ENCODE measurements around the gene ERFL.

Gene ERFL

DNA sequence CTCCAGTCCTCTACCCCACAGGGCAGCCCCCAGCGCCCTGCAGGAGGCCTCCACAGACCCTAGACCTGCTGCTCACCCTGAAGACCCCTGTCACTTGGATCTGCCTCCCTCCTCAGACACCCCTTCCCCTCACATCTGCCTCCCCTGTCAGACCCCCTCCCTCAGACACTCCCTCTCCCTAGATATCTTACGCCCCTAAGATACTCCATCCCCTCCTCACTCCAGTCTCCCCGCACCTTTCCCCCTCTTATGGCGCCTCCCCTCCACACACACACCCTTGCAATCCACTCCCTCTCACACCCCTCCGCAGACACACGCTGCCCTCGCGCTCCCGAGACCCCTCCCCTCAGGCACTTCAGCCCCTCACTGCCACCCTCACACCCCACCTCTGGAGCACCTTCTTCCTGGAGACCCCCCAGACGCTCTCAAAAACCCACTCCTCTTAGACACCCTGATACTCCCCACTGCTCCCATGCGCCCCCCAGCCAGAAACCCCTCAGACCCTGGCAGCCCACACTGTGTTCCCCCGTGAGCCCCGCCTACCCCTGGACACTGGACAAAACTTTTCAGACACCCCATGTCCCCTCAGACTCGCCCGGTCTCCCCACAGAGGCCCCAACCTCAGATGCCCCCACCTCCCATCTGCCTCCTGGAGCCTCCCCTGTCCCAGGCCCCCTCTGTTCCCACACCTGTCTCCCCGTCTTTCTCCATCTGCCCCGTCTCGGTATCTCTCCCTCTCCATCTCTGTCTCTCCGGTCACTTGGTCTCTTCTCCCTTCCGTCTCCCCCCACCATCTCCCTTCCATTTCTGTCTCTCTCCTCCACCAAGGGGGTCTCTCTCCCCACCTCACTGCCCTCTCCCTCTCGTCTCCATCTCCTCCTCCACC lies 14.5 kb downstream of the ERFL start:
- DNase-seq (ENCODE audit: low read depth) = no peak

GRCh38 chr19:41912899-41913537 lies 15.2 kb downstream of the ERFL start:
- DNase-seq (ENCODE audit: low read depth) = no peak

DNA sequence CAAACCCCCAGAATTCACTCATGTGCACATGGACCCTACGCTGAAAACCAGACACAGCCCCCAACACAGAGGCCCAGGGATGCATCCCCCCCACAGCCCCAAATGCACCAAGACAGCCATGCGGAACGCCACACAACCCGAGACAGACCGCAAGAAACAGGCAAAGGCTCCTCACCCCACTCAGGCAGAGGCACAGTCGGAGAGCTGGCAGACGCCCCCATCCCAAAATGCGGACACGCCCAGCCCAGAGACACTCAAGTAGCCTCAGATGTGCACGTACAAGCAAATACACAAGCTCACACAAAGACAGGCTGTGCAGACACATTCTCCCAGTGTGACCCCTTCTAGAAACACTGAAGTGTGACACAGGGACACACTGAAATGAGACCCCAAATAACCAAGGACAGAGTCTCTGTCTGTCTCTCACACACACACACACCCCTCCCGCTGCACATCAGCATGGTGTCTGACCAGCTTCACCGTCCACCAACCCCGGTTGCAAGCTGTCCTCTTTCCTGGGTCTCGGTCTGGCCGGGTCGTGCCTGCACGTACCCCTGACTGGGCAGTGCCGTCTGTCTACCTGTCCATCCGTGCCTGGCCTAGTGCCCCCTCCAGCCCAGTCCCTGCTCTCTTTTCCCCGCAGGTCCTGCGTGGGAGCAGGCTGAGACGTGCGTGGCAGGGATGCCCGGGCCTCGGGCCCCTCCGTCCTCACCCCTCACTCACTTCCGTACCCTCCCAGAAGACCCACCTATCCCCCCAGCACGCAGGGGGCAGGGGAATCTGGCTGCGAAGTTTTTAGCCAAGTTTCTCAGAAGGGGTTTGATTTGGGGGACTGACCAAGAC lies 16.1 kb downstream of the ERFL start:
- no peak for DNase-seq (ENCODE audit: low read depth)

DNA sequence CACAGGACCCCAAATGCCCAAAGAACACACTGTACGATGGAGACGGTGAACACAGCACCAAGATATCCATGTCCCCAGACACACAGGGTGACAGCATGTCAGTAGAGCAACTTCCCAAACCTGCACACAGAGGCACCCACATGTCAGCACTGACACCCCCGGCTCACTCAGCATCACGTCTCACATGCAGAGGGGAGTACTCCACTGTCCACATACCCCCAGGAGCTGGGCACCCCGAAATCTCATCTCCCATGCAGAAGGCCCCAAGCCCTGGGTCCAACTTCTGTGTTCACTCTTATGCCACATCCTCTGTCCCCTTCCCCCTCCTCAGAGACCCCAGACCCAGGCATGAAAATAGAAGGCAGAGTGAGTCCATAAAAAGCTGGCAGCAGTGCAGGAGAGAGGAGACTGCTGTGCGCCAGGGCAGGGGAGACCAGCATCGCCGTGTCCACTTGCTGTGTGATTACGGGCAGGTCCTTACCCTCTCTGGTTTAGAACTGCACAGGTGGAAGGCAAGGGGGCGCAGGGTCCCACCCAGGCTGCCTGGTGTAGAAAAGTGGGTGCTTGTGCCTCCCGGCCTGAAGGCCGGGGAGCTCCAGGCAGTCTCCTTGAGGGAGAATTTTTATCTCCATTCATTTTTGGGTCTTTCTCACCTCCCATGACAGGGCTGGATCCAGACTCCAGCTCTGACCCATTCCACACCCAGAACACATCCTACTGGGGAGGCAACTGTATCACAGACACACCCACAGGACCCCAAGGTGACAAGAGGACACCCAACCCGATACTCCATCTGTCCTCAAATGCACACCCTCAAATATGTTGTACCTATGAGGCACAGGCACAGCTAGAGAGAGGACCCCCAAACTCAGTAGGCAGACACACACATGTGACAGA lies 17.0 kb downstream of the ERFL start:
- DNase-seq (ENCODE audit: low read depth) = no peak

- DNase-seq (ENCODE audit: low read depth) = no peak
These were observed 17.8 kb downstream of the ERFL start for GRCh38 chr19:41910240-41910991.

GRCh38 chr19:41909706-41910105 lies 18.5 kb downstream of the ERFL start:
- no peak for DNase-seq (ENCODE audit: low read depth)

DNA sequence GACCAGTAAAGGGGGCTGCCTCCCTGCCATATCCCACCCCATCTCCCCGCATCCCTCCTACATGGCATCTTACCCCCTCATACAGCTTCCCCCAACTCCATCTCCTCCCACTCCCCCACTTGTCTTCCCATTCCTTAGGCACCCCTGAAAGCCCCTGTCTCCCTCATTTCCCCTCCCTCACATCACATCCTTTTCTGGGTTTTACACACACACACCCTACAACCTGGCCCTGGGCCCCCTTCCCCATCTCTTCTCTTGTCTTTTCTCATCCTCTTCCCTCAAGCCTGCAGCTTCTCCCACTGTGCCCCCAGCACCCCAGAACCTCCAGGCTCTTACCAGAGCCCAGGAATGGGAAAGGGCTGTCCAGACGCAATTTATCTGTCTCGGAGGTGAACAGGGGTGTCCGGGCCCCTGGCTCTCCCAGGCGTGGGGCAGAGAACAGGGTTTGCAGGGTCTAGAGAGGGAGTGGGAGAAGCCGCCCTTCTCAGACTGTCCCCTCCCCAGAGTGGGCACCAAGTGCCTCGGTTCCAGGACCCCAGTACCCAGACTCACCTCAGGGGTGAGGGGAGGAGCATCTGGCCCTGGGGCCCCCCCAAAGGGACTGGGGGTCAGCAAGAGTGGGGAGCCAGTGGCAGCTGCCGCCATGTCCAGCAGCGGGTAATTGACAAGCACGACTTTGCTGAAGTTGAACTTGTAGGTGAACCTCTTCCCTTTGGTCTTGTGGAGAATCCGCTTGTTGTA lies 19.4 kb downstream of the ERFL start:
- no peak for DNase-seq (ENCODE audit: low read depth)

- DNase-seq (ENCODE audit: low read depth) = no peak
These were observed 20.1 kb downstream of the ERFL start for GRCh38 chr19:41907994-41908615.

DNA sequence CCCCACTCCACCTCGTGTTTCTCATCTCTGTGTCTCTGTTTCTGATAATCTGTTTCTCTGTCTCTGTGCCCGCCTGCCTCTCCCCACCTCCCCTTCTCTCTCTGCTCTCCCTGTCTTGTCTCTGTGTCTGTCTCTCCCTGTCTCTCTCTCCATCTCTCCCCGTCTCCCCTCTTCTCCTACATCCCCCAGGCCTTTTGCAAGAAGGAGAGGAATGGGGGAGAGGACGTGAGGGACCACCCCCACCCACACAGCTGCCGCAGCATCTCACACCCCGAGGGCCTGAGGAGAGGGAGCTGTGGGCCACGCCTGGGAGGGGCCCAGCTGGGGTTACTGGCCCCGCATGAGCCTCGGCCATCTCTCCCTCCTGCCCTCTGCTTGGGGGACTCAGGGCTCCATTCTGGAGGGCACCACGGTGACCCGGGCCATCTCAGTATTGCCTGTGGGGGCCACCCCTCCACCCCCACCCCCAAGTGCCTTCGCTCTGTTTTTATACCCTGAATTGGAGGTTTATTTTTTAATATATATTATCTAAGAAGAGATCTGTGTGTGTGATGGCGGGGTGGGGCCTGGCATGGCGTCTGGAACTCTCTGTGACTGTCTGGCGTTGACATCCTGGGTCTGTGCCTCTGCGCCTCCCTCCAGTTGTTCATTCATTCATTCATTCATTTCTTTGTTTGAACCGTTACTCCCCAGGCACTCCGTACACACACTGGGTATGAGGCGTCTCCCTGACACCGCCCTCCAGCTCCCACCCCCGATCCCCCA lies 21.2 kb downstream of the ERFL start:
- no peak for DNase-seq (ENCODE audit: low read depth)

DNA sequence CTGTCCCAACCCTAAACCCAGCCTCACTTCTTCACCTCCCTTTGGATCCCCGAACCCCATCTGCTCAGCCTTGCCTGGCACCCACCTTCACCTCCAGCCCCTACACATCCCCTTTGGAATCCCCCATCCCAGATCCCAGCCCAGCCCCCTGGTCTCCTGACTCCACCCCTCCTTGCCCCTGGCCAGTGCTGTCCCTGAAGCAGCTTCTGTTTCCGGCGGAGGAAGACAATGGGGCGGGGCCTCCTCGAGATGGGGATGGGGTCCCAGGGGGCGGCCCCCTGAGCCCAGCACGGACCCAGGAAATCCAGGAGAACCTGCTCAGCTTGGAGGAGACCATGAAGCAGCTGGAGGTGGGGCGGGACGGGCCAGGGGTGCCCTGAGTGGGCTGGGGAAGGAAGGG lies 22.0 kb downstream of the ERFL start:
- DNase-seq (ENCODE audit: low read depth) = no peak

GRCh38 chr19:41905273-41906002 lies 22.8 kb downstream of the ERFL start:
- DNase-seq (ENCODE audit: low read depth) = no peak

- no peak for DNase-seq (ENCODE audit: low read depth)
These were observed 24.0 kb downstream of the ERFL start for GRCh38 chr19:41904118-41904870.

GRCh38 chr19:41903193-41903953 lies 24.9 kb downstream of the ERFL start:
- no peak for DNase-seq (ENCODE audit: low read depth)

- DNase-seq (ENCODE audit: low read depth) = no peak
These were observed 25.7 kb downstream of the ERFL start for GRCh38 chr19:41902594-41902993.

DNA sequence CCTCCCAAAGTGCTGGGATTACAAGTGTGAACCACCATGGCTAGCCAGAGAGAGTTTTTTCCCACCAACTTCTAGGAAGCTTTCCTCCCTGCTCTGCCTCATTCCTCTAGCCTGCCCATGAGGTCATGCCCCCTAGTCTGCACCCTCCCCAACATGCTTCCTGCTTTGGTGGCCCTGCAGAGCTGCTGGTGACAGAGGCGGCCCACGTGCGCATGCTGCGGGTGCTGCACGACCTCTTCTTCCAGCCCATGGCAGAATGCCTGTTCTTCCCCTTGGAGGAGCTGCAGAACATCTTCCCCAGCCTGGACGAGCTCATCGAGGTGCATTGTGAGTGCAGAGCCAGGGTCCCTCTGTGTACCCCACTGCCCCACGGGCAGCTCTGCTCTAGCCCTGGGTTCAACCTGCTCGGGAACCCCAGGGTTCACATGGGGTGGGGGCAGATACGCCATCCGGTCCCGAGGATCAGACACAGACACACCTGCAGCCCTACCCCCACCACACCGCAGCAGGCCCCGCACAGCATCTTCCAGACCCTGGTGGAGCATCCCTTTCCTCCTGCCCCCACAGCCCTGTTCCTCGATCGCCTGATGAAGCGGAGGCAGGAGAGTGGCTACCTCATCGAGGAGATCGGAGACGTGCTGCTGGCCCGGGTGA lies 26.4 kb downstream of the ERFL start:
- DNase-seq (ENCODE audit: low read depth) = no peak

DNA sequence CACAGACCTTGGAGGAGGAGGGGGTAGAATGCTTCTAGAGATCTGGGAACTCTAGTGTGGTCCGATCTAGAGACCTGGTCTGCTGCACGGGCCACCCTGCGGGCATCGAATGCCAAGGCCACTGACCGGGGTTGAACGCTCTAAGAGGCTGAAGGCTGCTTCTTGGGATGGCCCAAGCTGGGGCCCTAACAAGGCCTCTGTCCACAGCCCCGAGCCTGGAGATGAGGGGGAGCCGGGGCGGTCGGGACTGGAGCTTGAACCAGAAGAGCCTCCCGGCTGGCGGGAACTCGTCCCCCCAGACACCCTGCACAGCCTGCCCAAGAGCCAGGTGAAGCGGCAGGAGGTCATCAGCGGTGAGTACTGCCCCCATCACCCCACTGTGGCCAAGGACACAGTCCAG lies 30.0 kb downstream of the ERFL start:
- DNase-seq (ENCODE audit: low read depth) = no peak
